PC-9 (cell line): ENCODE data around the gene CD2. TPM values are rescaled to one million over a fixed set of nuclear protein-coding genes. Genes with fewer than 3 reads are reported as not detected.
A peak's percentile ranks its signal among the peaks of the same experiment; 100 is the strongest.

ENCODE experiments used
- BruUV-seq: library from RNA; stranded (reverse); fragments of 400-500 nt; replicated peaks from 2 replicates; lab custom pipeline; 2021; lab: Mats Ljungman, UMichigan
- CTCF ChIA-PET: fragments of 300-600 bp; sonication (Branson Sonifier 250); formaldehyde crosslinking; loops from one replicate; lab custom pipeline; 2022; ENCODE audit warnings: antibody characterized with exemption; lab: Charles Lee
- POLR2A ChIA-PET: fragments of 300-600 bp; sonication (Branson Sonifier 250); formaldehyde crosslinking; loops from one replicate; lab custom pipeline; 2022; ENCODE audit warnings: antibody characterized with exemption; ENCODE audit not compliant: unreplicated experiment; lab: Charles Lee
- DNase-seq, 2 experiments: peaks; one replicate each; pipeline versions ENCODE4 v3.0.0 to v3.0.0-alpha.2; 2015 to 2022; ENCODE audit warnings: mixed read lengths in 1 of 2
- H2AFZ ChIP-seq: fragments of 200-600 bp; sonication (generic); 2 replicates; pipeline ENCODE4 v1.8.1; 2017; ENCODE audit warnings: antibody characterized with exemption
- H3F3A ChIP-seq: fragments of 200-600 bp; sonication (generic); 2 replicates; pipeline ENCODE4 v1.8.1; 2017; ENCODE audit warnings: antibody characterized with exemption, mild to moderate bottlenecking, low read depth; ENCODE audit not compliant: insufficient read depth
- H3K27ac ChIP-seq: fragments of 200-600 bp; sonication (generic); 2 replicates; pipeline ENCODE4 v1.6.1; 2016; ENCODE audit warnings: mixed run types
- H3K27me3 ChIP-seq: fragments of 200-600 bp; sonication (generic); 2 replicates; pipeline ENCODE4 v1.6.1; 2016; ENCODE audit warnings: low read depth, mixed run types; ENCODE audit not compliant: insufficient read depth
- H3K36me3 ChIP-seq: fragments of 200-600 bp; sonication (generic); 2 replicates; pipeline ENCODE4 v1.6.1; 2016; ENCODE audit warnings: low read depth, mixed run types
- H3K4me1 ChIP-seq: fragments of 200-600 bp; sonication (generic); replicated peaks from 2 replicates; pipeline ENCODE4 v1.6.1; 2016; ENCODE audit warnings: mixed run types; ENCODE audit not compliant: insufficient read depth
- H3K4me2 ChIP-seq: fragments of 200-600 bp; sonication (generic); 2 replicates; pipeline ENCODE4 v1.6.1; 2017; ENCODE audit warnings: mixed run types
- H3K4me3 ChIP-seq: fragments of 200-600 bp; sonication (generic); 2 replicates; pipeline ENCODE4 v1.6.1; 2016; ENCODE audit warnings: mixed run types
- H3K79me2 ChIP-seq: fragments of 200-600 bp; sonication (generic); 2 replicates; pipeline ENCODE4 v1.6.1; 2017; ENCODE audit warnings: low read depth, mixed run types
- H3K9me2 ChIP-seq: fragments of 200-600 bp; sonication (generic); 2 replicates; pipeline ENCODE4 v1.8.1; 2017; ENCODE audit warnings: mild to moderate bottlenecking; ENCODE audit not compliant: insufficient read depth
- H3K9me3 ChIP-seq: fragments of 200-600 bp; sonication (generic); 2 replicates; pipeline ENCODE4 v1.8.1; 2016; ENCODE audit warnings: low read depth; ENCODE audit not compliant: insufficient read depth
- H4K20me1 ChIP-seq: fragments of 200-600 bp; sonication (generic); 2 replicates; pipeline ENCODE4 v1.8.1; 2017; ENCODE audit not compliant: insufficient read depth
- EZH2 ChIP-seq: fragments of 200-600 bp; sonication (generic); IDR thresholded peaks from 2 replicates; pipeline ENCODE4 v1.8.0; 2017; ENCODE audit warnings: antibody characterized with exemption, low read depth
- intact Hi-C: fragments of 100-400 bp; cut with micrococcal nuclease; formaldehyde crosslinking; loops from one replicate; pipeline ENCODE4 v1.10.0; 2022; ENCODE audit not compliant: unreplicated experiment
- total RNA-seq: library from RNA; stranded (reverse); gene quantifications from 2 replicates; pipeline ENCODE4 v1.2.3, GENCODE V29; 2021
- TF ChIP-seq, protein P1 (sequence below): fragments of 200-600 bp; sonication (generic); conservative IDR thresholded peaks from 2 replicates; pipeline ENCODE4 v1.6.1; 2017; ENCODE audit warnings: mixed run types, antibody characterized with exemption, mild to moderate bottlenecking, moderate library complexity

CD2 gene
- total RNA-seq, 1 experiment from 2014 or later = not detected

- no peak for TF ChIP-seq EZH2
- TF ChIP-seq, protein P1, sequence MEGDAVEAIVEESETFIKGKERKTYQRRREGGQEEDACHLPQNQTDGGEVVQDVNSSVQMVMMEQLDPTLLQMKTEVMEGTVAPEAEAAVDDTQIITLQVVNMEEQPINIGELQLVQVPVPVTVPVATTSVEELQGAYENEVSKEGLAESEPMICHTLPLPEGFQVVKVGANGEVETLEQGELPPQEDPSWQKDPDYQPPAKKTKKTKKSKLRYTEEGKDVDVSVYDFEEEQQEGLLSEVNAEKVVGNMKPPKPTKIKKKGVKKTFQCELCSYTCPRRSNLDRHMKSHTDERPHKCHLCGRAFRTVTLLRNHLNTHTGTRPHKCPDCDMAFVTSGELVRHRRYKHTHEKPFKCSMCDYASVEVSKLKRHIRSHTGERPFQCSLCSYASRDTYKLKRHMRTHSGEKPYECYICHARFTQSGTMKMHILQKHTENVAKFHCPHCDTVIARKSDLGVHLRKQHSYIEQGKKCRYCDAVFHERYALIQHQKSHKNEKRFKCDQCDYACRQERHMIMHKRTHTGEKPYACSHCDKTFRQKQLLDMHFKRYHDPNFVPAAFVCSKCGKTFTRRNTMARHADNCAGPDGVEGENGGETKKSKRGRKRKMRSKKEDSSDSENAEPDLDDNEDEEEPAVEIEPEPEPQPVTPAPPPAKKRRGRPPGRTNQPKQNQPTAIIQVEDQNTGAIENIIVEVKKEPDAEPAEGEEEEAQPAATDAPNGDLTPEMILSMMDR = no peak
- Histone ChIP-seq H3F3A (peaks cover 8% of the 10 kb centered on the region; the same call in 1 of the 2 replicates), H3K27me3 (no peaks in the 10 kb centered on the region), H3K9me2 (no peaks in the 10 kb centered on the region), H3K4me2 (no peak overlapping the region), H3K79me2 (no peaks in the 10 kb centered on the region), H3K36me3 (no peaks in the 10 kb centered on the region), H3K9me3 (no peaks in the 10 kb centered on the region), H4K20me1 (no peaks in the 10 kb centered on the region), H3K4me1 (peaks cover 9% of the 10 kb centered on the region), H3K4me3 (no peak overlapping the region), H2AFZ (no peak overlapping the region), H3K27ac (no peak overlapping the region)
- CTCF ChIA-PET = no interaction called here
- POLR2A ChIA-PET = interaction anchor here (0.7 kb wide), 1 partner anchor 290 kb away, joined by 17 read pairs; the partner anchor contains the start of gene TTF2
- no TSS peak for BruUV-seq
- no peak for DNase-seq
- intact Hi-C loops = no loop called here
These were observed 15.8 kb downstream of the CD2 start for GRCh38 chr1:116769994-116770393.

DNA sequence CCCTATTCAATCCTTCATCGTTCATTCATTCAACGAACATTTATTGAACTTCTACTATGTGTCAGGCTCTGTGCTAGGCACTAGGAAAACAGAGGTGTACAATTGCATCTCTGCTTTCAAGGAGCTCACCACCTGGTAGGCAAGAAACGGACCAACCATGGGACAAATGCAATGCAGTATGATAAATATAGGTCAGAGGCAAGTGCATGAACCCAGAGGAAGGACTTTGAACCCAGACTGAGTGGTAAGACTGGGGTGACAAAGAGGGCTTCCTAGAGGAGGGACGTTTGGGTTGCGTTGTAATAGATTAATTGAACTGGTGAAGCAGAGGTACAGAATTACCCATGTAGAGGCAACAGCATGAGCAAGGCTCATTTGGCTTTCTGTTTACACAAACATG is 16.4 kb downstream of the CD2 start:
- peaks cover 9% of the 10 kb centered on the region for H3K4me1 ChIP-seq
- H3K79me2 ChIP-seq = no peaks in the 10 kb centered on the region
- no TSS peak for BruUV-seq
- intact Hi-C loops = no loop called here
- H3K36me3 ChIP-seq = no peaks in the 10 kb centered on the region
- H2AFZ ChIP-seq = no peak overlapping the region
- no peak overlapping the region for H3K27ac ChIP-seq
- no peaks in the 10 kb centered on the region for H3K9me3 ChIP-seq
- DNase-seq = no peak
- H4K20me1 ChIP-seq = no peaks in the 10 kb centered on the region
- H3K27me3 ChIP-seq = no peaks in the 10 kb centered on the region
- CTCF ChIA-PET = no interaction called here
- no peak overlapping the region for H3K4me2 ChIP-seq
- POLR2A ChIA-PET = interaction anchor here (0.7 kb wide), 1 partner anchor 289 kb away, joined by 17 read pairs; the partner anchor contains the start of gene TTF2
- TF ChIP-seq, protein P1 = no peak
- TF ChIP-seq EZH2 = no peak
- H3F3A ChIP-seq = peaks cover 8% of the 10 kb centered on the region; the same call in 1 of the 2 replicates
- no peak overlapping the region for H3K4me3 ChIP-seq
- no peaks in the 10 kb centered on the region for H3K9me2 ChIP-seq

DNA sequence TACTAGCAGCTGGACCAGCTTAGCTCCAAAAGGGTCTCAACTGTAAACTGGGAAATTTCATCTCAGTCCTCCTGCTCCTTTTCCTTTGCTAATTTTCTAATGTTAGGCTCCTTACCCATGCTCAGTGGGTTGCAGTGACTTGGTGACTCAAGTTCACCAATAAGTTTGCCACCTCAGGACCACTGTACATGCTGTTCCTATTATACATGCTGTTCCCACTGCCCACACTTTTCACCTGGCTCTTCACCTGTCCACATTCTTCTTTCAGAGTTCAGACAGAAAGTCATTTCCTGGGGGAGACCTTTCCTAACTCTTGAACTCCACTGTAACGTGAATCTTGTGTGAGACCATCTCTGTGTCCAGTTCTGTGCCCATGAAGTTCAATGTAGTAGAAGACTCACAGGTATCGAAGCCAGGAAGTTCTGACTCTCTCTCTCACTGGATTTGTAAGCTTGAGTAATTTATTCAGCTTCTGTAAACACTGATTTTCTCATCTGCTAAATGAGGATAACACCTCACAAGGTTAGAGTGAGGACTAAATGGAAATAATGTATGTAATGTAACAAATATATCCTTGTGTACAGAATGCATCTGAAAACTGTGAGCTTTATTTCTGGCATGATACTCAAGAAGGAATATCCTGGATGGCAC is 17.9 kb downstream of the CD2 start:
- no peaks in the 10 kb centered on the region for H3K9me3 ChIP-seq
- H3K4me3 ChIP-seq = no peak overlapping the region
- no TSS peak for BruUV-seq
- DNase-seq = no peak
- peaks cover 8% of the 10 kb centered on the region; the same call in 1 of the 2 replicates for H3F3A ChIP-seq
- 0 out of 2 replicates have a peak overlapping the region, but pooled peaks have one; percentile 5 for H3K27ac ChIP-seq
- H3K27me3 ChIP-seq = no peaks in the 10 kb centered on the region
- H4K20me1 ChIP-seq = no peaks in the 10 kb centered on the region
- H2AFZ ChIP-seq = 0 out of 2 replicates have a peak overlapping the region, but pooled peaks have one; percentile 9
- H3K36me3 ChIP-seq = no peaks in the 10 kb centered on the region
- POLR2A ChIA-PET = interaction anchor here (0.6 kb wide), 1 partner anchor 34 kb away, joined by 9 read pairs; no protein-coding TSS in a partner anchor
- H3K4me1 ChIP-seq = peaks cover 9% of the 10 kb centered on the region
- TF ChIP-seq EZH2 = no peak
- TF ChIP-seq, protein P1 = no peak
- H3K79me2 ChIP-seq = no peaks in the 10 kb centered on the region
- no peaks in the 10 kb centered on the region for H3K9me2 ChIP-seq
- peak overlapping the region; percentile 9; the same call in 1 of the 2 replicates for H3K4me2 ChIP-seq
- CTCF ChIA-PET = interaction anchor here (0.6 kb wide), 2 partner anchors 15 to 629 kb away, joined by 5 to 6 read pairs; no protein-coding TSS in a partner anchor
- intact Hi-C loops = no loop called here
